Astrocyte of the hippocampus (primary cell): ENCODE measurements around the gene DPF1.
"Not testable (repeated sequence)": the region's sequence is repeated elsewhere in the genome, so short reads cannot be mapped to it uniquely, and the experiment has no call there.

Experiments used
- DNase-seq: peaks from one replicate; pipeline ENCODE4 v3.0.0; 2011; ENCODE audit warnings: low read depth, low spot score

DPF1 gene

DNA sequence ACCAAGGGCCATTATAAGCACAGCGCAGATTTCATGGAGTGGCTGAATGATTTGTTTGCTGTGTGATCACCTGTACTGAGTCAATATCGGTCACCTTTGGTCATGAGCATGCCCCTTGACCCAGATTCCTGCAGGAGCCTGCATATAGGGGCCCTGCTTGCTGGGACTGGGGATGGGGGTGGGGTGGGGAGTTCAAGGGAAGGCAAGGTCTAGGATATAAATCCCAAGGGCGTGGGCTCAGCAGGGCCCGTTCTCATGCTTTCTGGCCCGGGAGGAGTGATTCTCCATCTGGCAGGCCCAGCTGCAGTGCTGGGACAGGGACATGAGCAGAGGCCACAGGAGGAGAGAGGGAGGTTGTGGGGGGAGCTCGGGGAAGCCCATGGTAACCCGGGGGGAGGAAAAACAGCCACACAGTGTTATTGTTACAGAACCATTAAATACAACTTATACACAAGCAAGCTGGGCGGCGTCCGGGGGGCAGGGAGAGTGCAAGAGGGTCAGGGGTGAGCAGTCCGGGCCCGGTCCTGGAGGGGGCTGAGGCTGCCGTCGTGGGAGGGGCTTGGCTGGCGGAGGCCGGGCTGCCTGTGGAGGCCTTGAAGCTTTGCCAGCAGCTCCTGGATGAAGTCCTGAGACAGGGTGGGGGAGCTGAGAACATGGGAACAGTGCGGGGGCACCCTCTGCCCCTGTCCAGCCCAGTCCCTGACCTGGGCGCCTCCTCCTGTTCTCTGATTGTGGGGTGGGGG is 27.0 kb upstream of the DPF1 start:
- DNase-seq = peak; percentile 68

DNA sequence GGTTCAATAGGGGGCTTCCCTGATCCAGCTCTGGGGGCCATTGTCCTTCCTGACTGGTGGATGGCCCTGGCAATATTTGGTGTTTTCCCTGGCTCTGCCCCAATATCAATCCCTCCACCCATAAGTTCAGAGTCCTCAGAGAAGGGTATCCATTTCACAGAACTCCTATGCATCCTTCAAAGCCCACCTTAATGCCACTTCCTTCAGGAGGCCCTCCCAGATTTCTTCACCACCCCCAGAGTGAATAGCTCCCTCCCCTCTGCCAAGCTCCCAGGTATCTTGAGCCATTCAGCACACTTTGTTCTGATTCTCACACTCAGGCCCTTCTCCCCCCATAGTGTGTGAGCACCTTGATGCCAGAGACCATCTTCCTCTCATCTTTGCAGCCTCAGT is 26.4 kb upstream of the DPF1 start:
- DNase-seq = no peak

DNA sequence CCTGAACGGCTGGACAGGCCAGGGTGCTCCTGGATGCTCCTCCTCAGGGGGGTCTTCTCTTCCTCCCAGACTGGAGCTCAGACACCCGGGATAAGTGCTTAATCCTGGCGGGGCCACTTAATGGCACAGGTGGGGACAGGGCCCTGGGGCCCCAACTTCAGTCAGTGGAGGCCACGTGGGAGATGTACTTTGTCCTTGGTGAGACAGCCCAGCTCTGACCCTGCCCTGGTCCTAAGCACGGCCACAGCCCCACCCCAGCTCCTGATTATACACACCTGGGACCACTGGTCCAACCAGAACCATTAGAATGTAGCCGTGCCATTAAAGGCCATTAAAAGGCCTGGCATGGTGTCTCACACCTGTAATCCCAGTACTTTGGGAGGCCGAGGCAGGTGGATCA is 24.4 kb upstream of the DPF1 start:
- no peak for DNase-seq

DNA sequence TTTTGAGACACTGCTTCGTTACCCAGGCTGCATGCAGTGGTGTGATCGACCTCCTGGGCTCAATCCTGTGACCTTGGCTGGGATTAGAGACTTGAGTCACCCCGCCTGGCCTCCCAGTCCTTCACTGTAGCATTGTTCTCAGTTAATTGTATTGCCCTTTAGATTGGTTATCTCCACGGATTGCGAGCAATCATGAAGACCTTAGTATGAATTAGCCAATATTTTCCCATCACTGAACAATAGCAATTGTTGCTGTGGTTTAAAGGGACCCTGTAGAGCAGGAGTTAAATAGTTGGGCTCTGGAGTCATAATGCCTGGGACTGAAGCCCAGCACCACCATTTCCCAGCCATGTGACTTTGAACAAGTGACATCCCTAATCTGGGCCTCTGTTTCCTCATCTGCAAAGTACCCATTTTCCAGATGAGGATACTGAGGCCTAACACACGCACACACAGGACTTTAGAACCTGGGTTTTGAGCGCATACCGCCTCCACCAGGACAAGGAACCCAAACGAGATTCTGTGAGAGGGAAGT is 23.8 kb upstream of the DPF1 start:
- no peak for DNase-seq

DNA sequence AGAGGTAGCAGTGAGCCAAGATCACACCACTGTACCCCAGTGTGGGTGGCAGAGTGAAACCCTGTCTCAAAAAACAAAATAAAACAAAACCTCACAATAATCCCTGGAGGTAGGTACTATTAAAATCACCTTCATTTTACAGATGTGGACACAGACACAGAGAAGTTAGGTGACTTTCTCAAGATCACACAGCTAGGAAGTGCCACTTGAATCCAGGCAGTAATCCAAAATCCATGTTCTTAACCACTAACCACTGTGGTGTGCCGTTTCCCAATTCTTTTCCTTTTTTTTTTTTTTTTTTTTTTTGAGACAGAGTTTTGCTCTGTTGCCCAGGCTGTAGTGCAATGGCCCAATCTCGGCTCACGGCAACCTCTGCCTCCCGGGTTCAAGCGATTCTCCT is 23.1 kb upstream of the DPF1 start:
- DNase-seq = no peak

DNA sequence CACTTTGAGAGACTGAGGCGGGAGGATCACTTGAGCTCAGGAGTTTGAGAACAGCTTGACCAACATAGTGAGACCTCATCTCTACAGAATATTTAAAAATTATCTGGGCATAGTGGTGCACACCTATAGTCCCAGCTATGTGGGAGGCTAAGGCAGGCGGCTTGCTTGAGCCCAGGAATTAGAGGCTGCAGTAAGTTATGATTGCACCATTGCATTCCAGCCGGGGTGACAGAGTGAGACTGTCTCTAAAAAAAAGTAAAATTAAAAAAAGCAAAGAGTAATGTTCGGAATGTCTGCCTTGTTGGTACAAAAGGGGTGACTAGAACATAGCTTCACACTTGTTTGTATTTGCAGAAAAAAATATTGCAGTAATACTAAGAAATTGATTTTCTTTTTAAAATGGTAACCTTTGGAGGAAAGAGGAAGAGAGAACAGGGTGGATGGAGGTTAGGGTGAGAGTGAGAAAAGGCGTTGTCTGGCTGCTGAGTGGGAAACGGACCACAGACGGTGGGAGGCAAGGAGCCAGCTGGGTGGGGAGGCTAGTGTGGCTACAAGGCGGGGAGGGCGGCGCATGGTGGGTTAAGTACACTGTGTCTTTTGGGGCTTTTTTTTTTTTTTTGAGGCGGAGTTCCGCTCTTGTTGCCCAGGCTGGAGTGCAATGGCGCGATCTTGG is 21.9 kb upstream of the DPF1 start:
- DNase-seq = no peak

DNA sequence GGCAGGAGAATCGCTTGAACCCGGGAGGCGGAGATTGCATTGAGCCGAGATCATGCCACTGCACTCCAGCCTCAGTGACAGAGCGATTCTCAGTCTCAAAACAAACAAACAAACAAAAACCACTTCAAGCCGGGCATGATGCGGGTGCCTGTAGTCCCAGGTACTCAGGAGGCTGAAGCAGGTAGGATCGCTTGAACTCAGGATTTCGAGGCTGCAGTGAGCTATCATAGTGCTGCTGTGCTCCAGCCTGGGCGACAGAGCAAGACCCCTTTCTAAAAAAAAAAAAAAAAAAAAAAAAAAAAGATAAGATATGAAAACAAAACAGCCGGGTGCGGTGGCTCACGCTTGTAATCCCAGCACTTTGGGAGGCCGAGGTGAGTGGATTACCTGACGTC is 19.3 kb upstream of the DPF1 start:
- DNase-seq = no peak

DNA sequence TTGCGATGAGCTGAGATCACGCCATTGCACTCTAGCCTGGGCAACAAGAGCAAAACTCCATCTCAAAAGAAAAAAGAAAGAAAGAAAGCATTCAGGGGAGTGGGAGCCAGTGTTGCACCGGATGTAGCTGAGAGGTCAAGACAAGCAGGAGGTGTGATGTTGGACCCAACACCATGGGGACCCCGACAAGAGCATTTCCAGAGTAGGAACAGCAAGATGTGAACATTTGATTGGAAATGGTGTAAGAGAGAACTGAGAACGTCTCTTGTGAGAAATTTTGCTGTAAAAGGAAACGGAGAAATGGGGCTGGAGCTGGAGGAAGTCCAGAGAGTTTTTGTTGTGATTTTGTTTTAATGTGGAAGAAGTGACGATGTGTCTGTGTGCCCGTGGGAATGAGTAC is 15.8 kb upstream of the DPF1 start:
- no peak for DNase-seq

DNA sequence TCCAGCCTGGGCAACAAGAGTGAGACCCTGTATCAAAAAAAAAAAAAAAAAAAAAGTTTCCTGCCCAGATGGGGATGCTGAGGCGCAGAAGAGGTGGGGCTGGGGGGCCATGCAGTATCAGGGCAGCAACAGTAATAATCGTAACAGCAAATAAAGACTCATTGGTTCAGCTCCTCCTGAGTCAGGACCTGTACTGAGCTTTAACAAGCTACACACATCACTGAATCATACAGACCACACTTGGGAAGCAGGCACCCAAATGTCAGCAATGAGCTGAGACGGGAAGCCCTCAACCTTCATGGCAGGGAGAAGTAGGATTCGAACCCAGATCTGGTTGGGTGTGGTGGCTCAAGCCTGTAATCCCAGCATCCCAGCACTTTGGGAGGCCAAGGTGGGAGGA is 10.6 kb upstream of the DPF1 start:
- no peak for DNase-seq

DNA sequence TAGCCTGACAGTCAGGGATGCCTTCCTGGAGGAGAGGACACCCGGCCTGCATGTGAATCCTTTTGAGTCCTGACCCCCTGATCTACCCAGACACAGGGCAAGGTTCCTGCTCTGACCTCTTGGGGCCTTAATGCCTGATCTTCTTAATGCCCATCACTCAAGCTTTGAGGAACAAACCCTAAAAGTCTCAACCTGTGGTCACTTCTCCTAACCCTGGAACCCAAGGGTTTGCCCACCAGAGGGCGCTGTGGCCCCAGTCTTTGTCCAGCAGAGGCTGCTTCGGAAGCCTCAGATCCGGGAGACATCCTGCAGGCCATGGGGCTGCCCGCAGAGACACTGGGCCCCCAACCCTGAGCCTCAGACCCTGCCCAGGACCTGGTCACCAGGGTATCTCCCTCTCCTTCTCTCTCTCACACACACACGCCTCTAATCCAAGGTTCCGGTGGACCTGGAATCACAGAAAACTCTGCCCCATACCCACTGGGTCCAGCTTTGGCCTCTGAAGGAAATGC is 9.8 kb upstream of the DPF1 start:
- DNase-seq = peak; percentile 82

DNA sequence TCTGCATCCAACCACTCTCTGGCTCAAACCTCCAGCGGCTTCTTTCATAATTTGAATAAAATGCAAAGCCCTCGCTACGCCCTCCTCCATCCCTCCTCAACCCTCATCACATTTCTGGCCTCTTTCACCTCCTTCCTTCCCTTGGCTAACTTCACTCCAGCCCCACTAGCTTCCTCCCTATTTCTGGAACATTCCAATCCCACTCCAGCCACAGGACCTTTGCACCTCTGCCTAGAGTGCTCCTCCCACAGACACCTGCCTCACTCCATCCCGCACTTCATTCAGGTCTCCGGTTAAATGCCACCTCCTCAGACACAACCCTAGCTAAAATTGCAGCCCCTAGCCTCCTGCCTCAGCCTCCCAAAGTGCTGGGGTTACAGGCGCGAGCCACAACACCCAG is 7.9 kb upstream of the DPF1 start:
- no peak for DNase-seq

DNA sequence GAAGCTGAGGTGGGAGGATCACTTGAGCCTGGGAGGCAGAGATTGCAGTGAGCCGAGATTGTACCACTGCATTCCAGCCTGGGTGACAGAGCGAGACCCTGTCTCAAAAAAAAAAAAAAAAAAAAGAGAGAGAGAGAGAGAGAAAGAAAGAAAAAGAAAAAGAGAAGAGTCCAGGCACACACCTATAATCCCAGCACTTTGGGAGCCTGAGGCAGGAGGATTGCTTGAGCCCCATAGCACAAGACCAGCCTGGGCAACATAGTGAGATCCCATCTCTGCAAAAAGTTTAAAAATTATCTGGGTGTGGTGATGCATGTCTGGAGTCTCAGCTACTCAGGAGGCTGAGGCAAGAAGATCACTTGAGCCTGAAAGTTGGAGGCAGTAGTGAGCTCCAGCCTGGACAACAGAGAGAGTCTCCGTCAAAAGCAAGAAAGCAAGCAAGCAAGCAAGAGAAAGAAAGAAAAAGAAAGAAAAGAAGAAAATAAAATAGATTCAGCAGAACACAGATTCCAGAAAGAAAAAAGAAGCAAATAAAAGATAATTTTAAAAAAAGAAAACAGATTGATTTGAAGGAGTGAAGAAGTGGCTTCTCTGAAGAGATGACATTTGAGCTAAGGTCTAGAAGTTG is 6.6 kb upstream of the DPF1 start:
- DNase-seq = not testable (repeated sequence)

DNA sequence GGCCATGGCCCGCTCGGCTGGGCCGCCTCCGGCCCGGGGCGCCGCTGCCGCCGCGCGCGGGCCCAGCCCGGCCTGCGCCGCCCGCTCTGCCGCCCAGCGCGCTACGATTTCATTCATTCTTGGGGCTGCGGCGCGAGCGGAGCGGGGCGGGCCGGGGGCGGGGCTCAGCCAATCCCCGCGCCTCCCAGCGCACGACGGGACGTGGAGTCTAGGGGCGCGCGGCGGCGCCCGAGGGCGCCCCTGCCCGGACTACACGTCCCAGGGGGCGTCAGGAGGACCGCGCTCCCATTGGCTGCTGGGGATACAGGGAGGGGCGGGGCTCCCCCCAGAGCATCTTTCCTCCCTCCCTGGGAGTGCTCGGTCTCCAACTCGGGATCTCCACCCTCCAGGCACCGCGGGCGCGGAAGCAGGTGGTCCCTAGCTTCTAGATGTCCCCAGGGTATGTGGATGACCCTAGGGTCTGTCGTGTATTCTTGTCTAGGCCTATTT is 5.6 kb upstream of the DPF1 start:
- peak; percentile 97 for DNase-seq

DNA sequence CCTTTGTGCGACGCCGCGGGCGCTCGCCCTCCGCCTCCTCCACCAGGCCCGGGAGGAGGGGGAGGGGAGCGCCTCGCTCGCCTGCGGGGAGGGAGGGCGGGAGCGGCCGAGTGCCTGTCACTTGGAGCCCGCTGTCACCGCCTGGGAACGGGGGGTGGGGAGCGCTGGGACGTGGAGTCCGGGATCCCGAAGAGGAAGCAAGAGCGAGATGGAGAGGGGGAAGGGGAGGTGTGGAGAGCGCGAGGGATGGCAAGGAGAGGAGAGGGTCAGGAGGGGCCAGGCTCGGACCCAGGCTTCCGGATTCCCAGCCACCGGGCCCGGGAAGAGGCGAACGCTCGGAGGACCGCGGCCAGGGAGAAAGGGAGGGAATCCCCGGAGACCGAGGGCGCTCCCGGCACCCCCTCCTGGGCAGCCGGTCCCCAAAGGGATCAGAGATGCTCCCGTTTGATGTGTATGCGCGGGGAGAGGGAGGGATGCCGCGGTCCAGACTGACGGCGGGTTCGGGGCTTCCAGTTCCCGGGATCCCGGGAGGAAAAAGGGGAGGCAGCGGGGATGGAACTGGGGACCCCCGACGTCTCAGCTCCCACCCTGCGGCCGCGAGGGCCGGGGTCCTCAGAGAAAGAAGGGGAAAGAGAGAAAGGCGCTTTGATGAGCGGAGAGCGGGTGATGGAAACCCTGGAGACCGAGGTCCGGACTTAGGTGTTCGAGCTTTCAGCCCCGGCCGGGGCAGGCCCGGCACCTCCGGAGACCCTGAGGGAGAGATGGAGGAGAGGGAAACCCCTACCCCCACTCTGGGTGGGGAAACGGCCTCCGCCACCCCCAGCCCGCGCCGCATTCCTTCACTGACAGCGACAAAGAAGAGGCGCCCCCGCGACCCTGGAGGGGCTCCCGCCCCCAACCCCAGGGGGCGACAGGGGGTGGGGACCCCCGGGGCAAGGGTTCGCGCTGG is 4.7 kb upstream of the DPF1 start:
- peak; percentile 41 for DNase-seq

DNA sequence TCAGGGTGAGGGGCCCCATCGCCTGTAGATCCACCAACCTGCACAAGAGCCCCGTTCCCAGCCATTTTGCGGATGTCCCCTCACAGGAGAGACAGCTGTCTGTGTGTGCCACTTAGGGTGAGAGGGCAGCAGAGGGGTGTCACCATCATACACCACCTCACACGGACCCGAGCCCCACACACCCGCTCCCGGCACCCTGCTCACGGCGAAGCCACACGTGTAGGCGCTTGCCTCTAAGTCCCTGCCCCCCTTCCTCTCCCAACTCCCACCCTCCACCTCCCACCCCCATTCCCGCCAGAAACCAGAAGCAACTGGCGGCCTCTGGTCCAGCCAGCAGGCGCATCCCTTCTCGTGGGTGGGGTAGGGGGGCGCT is 4.0 kb upstream of the DPF1 start:
- DNase-seq = no peak

DNA sequence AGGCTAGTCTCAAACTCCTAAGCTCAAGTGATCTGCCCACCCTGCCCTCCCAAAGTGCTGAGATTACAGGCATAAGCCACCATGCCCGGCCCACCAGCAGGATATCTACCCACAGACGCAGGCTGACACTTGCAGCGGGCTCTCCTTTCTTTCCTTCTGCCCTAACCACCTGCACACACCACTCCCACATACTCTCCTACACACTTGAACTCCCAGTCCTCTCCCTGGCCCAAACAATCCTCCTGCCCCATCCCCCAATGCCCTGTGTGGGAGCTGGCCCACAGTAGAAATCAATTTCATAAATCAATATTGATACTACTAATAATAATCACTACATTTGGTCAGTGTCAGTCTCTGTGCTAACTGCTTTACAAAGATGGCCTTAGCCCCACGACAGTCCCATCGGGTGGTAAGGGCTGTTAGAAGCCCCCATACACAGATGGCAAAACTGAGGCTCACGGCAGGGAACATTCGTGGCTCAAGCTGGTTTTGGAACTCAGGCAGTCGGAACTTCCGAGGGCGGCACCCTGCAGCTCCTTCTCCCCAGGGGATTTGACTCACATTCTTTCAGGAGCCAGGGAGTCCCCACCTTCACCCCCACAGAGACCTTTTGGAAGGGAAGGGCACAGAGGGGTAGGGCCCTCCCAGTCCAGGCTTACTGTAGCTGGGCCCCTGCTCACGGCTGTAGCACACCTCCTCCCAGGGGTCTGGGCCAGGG is 3.4 kb upstream of the DPF1 start:
- DNase-seq = no peak

DNA sequence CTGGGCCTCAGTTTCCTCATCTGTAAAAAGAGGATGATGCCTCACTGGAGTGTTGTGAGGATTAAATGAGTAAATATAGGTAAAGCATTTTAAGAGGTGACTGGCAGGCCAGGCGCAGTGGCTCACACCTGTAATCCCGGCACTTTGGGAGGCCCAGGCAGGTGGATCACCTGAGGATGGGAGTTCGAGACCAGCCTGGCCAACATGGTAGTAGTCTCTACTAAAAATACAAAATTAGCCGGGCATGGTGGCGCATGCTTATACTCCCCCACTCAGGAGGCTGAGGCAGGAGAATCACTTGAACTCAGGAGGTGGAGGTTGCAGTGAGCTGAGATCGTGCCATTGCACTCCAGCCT is 819 bp upstream of the DPF1 start:
- not testable (repeated sequence) for DNase-seq

DNA sequence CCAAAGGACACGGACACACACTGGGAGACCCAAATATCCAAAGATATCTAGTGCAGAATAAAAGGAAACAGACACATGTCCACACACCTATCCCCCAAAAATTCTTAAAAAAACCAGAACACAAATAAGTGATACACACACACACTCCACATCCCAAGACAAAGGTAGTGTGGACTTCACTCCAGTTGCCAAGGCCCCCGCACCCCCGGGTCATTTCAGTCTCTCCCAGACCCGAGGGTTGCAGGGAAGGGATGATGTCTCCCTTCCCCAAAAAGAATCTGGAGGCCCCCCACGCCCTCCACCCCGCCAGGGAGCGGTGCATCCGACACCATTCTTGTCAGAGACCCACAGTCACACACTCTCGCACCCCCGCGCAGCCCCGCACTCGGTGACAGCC is 407 bp downstream of the DPF1 start:
- DNase-seq = no peak

DNA sequence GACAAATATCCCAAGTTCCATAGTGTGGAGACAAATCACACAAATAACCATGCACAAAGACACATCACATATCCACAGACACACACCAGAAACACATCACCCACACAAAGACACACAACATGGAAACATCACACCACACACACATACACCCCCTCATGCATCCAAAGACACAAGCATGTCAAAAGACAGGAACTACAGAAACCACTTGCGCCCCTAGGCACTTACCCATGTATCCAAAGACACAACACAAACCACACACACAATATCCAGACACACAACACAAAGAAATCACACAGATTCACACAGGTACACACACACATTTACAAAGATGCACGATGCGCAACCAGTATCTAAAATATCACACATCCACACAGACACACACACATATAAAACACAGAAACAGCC is 901 bp downstream of the DPF1 start:
- DNase-seq = no peak

DNA sequence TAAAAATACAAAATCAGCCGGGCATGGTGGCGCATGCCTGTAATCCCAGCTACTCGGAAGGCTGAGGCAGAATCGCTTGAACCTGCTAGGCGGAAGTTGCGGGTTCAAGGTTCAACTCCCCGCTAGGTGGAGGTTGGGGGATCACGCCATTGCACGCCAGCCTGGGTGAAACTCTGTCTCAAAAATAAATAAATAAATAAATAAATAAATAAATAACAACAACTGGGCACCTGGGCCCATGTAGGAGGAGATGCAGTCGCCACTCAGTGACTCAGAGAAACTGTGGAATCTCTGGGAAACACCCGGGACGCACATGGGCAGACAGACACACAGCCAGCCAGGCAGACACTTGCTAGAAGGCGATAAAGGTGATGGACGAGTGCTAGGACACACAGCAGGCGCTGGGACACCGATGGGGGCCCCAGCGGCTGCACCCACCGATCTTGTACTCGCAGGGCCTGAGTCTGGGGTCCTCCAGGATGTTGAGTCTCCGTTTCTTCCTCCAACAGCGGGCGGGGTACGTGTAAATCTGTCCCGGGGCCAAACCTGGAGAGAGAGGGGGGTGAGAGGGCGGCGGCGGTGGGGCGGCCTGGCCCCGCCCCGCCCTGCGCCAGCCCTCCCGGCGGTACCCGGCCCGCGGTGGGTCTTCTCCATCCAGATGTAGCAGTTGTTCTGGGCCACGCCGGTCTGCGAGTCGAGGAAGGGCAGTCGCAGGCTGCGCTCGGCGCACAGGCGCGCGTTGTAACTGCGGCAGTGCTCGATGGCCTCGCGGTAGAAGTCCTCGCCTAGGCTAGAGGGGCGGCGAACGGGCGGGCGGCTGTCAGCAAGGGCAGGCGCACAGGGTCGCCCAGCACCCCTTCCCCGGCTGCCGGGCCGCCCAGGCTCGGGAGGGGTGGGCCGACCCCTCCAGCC is 1.8 kb downstream of the DPF1 start:
- no peak for DNase-seq
